ENCODE results near the gene PTPRN. TPM values are rescaled to one million over a fixed set of nuclear protein-coding genes. Genes with fewer than 3 reads are reported as not detected.

The PTPRN gene
- total and polyA plus RNA-seq, 2 of the 4 experiments (the other 2 are of a cell fraction) = 5.2 to 22.0 TPM

DNA sequence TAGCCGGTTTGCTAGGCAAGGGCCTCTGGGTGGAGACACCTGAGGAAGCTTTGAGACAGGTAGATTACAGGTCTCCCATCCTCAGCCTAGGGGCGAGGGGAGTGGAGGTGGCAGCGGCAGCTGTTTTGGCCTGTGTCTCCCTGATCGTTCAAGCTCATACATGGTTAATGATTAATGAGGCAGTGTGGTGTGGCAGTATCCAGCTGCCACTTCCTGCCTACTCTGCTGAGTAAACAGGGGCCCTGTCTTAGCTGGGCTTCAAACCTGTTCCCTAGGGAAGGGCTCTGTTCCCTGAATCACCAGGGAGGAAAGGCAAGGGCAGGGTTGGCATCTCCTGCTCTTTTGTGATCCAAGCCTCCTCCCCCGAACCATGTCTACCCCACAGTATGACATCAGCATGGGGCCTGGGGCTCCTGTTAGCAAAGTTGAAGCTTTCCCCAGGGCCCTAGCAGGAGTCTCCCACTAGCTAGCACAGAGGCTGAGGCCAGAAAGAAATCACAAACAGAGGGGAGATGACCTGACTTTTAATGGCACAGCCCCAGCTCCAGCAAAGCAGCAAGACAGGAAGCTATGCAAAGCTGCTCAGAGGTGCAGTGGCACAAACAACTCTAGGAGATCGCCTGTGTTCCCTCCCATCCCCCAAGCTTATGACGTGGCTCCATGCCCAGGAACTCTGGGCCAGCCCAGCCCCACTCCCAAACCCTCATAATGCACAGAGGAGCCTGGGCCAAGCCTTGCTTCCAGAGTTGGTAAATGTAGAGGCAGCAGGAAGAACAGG, 59.8 kb downstream of the PTPRN start (continued):
- TF ChIP-seq, protein P1, sequence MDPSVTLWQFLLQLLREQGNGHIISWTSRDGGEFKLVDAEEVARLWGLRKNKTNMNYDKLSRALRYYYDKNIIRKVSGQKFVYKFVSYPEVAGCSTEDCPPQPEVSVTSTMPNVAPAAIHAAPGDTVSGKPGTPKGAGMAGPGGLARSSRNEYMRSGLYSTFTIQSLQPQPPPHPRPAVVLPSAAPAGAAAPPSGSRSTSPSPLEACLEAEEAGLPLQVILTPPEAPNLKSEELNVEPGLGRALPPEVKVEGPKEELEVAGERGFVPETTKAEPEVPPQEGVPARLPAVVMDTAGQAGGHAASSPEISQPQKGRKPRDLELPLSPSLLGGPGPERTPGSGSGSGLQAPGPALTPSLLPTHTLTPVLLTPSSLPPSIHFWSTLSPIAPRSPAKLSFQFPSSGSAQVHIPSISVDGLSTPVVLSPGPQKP (IDR thresholded peaks at IDR 0.05; ENCODE audit: borderline replicate concordance, low read depth, low read length) = no peak

DNA sequence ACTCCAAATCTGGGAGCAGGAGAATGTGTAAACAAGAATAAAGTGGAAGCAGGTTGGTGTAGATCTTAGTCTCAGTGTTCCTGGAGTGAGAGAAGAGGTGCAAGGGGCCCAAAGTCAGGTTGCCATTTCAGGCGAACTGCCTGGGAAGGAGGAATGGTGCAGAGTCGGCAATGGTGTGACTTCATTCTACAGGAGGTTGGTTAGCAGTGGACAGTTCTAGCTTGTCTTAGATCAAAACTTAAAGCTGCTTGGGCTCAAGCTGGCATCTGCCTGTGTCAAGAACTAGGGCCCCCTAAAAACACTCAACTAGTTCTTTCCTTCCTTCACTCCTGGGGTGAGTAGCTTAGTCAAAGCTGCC, 60.4 kb downstream of the PTPRN start:
- Histone ChIP-seq H2BK20ac (ENCODE audit: low read depth, low read length) (peak overlapping the region; percentile 54), H2AK5ac (ENCODE audit: low read depth, low read length) (peak overlapping the region; percentile 78), H3K4ac (ENCODE audit: low read depth, low read length) (peak overlapping the region; percentile 87), H4K91ac (ENCODE audit: insufficient read depth, low read depth, low read length) (peak overlapping the region; percentile 82; the same call in 1 of the 2 replicates), H3K9ac (ENCODE audit: low read depth, low read length) (peak overlapping the region; percentile 7; the same call in 1 of the 2 replicates), H2AFZ (replicated peaks; ENCODE audit: low read length, poor library complexity) (no peak overlapping the region), H3K4me2 (ENCODE audit: low read depth, low read length) (peak overlapping the region; percentile 1; the same call in 1 of the 2 replicates), H3K18ac (ENCODE audit: low read depth, low read length) (peak overlapping the region; percentile 3; the same call in 1 of the 2 replicates), H2BK15ac (ENCODE audit: low read depth, low read length) (peak overlapping the region; percentile 50; the same call in 2 of the 3 replicates), H3K9me1 (ENCODE audit: insufficient read depth, low read length) (peaks cover 49% of the 10 kb centered on the region), H3K27ac (ENCODE audit: insufficient read depth, low read length) (peak overlapping the region; percentile 72), H3K4me1 (ENCODE audit: control insufficient read depth, insufficient read depth, low read length) (peaks cover 44% of the 10 kb centered on the region), H3K23ac (ENCODE audit: low read depth, low read length) (peak overlapping the region; percentile 44; the same call in 1 of the 2 replicates), H3K36me3 (ENCODE audit: control insufficient read depth, insufficient read depth, low read length) (peaks cover 21% of the 10 kb centered on the region; the same call in 1 of the 2 replicates), H2AK9ac (replicated peaks; ENCODE audit: low read depth, low read length, poor library complexity) (peak overlapping the region; percentile 99), H4K8ac (ENCODE audit: low read depth in 2 of 2, low read length in 2 of 2) (peak overlapping the region in 1 of 2 experiments; percentile 82; a peak in 3 of 4 replicates), H3K9me3 (ENCODE audit: control insufficient read depth, insufficient read depth, low read length) (no peaks in the 10 kb centered on the region), H4K5ac (ENCODE audit: low read depth, low read length) (peak overlapping the region; percentile 36), H3K4me3 (ENCODE audit: insufficient read depth, low read depth, low read length) (no peak overlapping the region), H3K79me1 (ENCODE audit: low read depth in 1 of 2, low read length in 2 of 2) (peaks cover 23 to 48% of the 10 kb centered on the region in 2 experiments), H3K27me3 (ENCODE audit: control insufficient read depth, insufficient read depth, low read length) (no peaks in the 10 kb centered on the region), H2BK5ac (ENCODE audit: low read depth, low read length, poor library complexity, severe bottlenecking) (peak overlapping the region; percentile 90), H4K20me1 (ENCODE audit: insufficient read depth, low read length) (0 out of 2 replicates have a peak, but pooled peaks cover 8% of the 10 kb centered on the region), H2BK120ac (ENCODE audit: low read depth, low read length) (peak overlapping the region; percentile 70), H3K14ac (replicated peaks; ENCODE audit: low read depth, low read length) (peak overlapping the region; percentile 32; the same call in 1 of the 2 replicates), H3K56ac (ENCODE audit: extremely low read depth, insufficient read depth, low read length) (peak overlapping the region; percentile 45; the same call in 1 of the 2 replicates)
- dilution Hi-C loops (cut with HindIII; ENCODE audit: low sequenced_read_pairs, unreplicated experiment) (no loop called here), in situ Hi-C loops (cut with MboI; ENCODE audit: low sequenced_read_pairs) (no loop called here), intact Hi-C loops (cut with micrococcal nuclease) (no loop called here)
- WGBS, 2 experiments (ENCODE audit: extremely low coverage in 2 of 2, insufficient read length in 1 of 2) = no CpG with 5 or more reads among the region's 2 CpGs
- DNase-seq (no peak), ATAC-seq (ENCODE audit: low read depth) (no peak)
- CTCF ChIA-PET = interaction anchor here (0.8 to 2.3 kb wide), 2 partner anchors 31 to 46 kb away, joined by 8 to 10 read pairs; no protein-coding TSS in a partner anchor
- no TSS peak for BruUV-seq (replicated peaks)
- POLR2A ChIA-PET (ENCODE audit: unreplicated experiment) = interaction anchor here (1.0 kb wide), 1 partner anchor 20 kb away, joined by 18 read pairs; the partner anchor contains the start of genes ANKZF1 and ATG9A
- TF ChIP-seq RAD21 (IDR thresholded peaks at IDR 0.05; ENCODE audit: low read length) = no peak
- TF ChIP-seq POLR2A (IDR thresholded peaks at IDR 0.05; ENCODE audit: low read depth, low read length) = 0 out of 2 replicates have a peak, but pooled peaks have one; percentile 10
